Osteoblast (primary cell): ENCODE results near the gene DKK2. TPM values are rescaled to one million over a fixed set of nuclear protein-coding genes. Genes with fewer than 3 reads are reported as not detected.

Source experiments
- DNase-seq: peaks from one replicate; pipeline ENCODE4 v3.0.0; 2011; ENCODE audit warnings: low spot score, mixed read lengths; ENCODE audit not compliant: insufficient read length; ENCODE audit errors: missing footprints
- H2AFZ ChIP-seq: 2 replicates; pipeline ENCODE4 v1.6.0; 2011; ENCODE audit warnings: mild to moderate bottlenecking, low read length
- H3K27ac ChIP-seq: 2 replicates; pipeline ENCODE4 v1.5.1; 2011; ENCODE audit warnings: mild to moderate bottlenecking, low read depth, low read length, moderate library complexity
- H3K27me3 ChIP-seq: 2 replicates; pipeline ENCODE4 v1.6.0; 2012; ENCODE audit warnings: mild to moderate bottlenecking, control low read depth, inconsistent platforms, low read length, moderate library complexity; ENCODE audit not compliant: insufficient read depth
- H3K36me3 ChIP-seq: 2 replicates; pipeline ENCODE4 v1.5.1; 2011; ENCODE audit warnings: mild to moderate bottlenecking, low read length, control low read depth, moderate library complexity; ENCODE audit not compliant: insufficient read depth
- H3K4me1 ChIP-seq: 2 replicates; pipeline ENCODE4 v1.5.1; 2011; ENCODE audit warnings: mild to moderate bottlenecking, low read length, control low read depth, moderate library complexity; ENCODE audit not compliant: insufficient read depth
- H3K4me2 ChIP-seq: 2 replicates; pipeline ENCODE4 v1.6.0; 2011; ENCODE audit warnings: mild to moderate bottlenecking, low read length; ENCODE audit not compliant: insufficient read depth
- H3K4me3 ChIP-seq: fragments of 200-600 bp; sonication (generic); 3 replicates; pipeline ENCODE4 v1.5.1; 2012; ENCODE audit warnings: mild to moderate bottlenecking, low read length, inconsistent platforms; ENCODE audit not compliant: insufficient read depth
- H3K79me2 ChIP-seq: 2 replicates; pipeline ENCODE4 v1.6.0; 2012; ENCODE audit warnings: mild to moderate bottlenecking, low read length, control low read depth, inconsistent platforms; ENCODE audit not compliant: insufficient read depth
- H3K9me3 ChIP-seq: 2 replicates; pipeline ENCODE4 v1.5.1; 2011; ENCODE audit warnings: low read depth, low read length, control low read depth
- H4K20me1 ChIP-seq: 2 replicates; pipeline ENCODE4 v1.6.0; 2012; ENCODE audit warnings: mild to moderate bottlenecking, low read length, control low read depth; ENCODE audit not compliant: insufficient read depth
- total RNA-seq: library from RNA; depleted of rRNA; stranded (reverse); fragments of >200 nt; gene quantifications from 2 replicates; pipeline ENCODE4 v1.2.3, GENCODE V29; 2012
- TF ChIP-seq, protein P1 (sequence below): IDR thresholded peaks from 2 replicates; pipeline ENCODE4 v1.5.1; 2011; ENCODE audit warnings: mild to moderate bottlenecking, low read depth, low read length, moderate library complexity; ENCODE audit errors: extremely low read depth

Gene DKK2
- total RNA-seq, 1 donor, result not detected

GRCh38 chr4:106953036-106953705 is 82.9 kb downstream of the DKK2 start:
- Histone ChIP-seq H3K4me2 (no peak overlapping the region), H2AFZ (no peak overlapping the region), H3K36me3 (no peaks in the 10 kb centered on the region), H4K20me1 (no peaks in the 10 kb centered on the region), H3K9me3 (no peaks in the 10 kb centered on the region), H3K4me1 (no peaks in the 10 kb centered on the region), H3K27ac (no peak overlapping the region), H3K27me3 (no peaks in the 10 kb centered on the region), H3K4me3 (no peak overlapping the region), H3K79me2 (no peaks in the 10 kb centered on the region)
- no peak for DNase-seq
- TF ChIP-seq, protein P1, sequence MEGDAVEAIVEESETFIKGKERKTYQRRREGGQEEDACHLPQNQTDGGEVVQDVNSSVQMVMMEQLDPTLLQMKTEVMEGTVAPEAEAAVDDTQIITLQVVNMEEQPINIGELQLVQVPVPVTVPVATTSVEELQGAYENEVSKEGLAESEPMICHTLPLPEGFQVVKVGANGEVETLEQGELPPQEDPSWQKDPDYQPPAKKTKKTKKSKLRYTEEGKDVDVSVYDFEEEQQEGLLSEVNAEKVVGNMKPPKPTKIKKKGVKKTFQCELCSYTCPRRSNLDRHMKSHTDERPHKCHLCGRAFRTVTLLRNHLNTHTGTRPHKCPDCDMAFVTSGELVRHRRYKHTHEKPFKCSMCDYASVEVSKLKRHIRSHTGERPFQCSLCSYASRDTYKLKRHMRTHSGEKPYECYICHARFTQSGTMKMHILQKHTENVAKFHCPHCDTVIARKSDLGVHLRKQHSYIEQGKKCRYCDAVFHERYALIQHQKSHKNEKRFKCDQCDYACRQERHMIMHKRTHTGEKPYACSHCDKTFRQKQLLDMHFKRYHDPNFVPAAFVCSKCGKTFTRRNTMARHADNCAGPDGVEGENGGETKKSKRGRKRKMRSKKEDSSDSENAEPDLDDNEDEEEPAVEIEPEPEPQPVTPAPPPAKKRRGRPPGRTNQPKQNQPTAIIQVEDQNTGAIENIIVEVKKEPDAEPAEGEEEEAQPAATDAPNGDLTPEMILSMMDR, result no peak

DNA sequence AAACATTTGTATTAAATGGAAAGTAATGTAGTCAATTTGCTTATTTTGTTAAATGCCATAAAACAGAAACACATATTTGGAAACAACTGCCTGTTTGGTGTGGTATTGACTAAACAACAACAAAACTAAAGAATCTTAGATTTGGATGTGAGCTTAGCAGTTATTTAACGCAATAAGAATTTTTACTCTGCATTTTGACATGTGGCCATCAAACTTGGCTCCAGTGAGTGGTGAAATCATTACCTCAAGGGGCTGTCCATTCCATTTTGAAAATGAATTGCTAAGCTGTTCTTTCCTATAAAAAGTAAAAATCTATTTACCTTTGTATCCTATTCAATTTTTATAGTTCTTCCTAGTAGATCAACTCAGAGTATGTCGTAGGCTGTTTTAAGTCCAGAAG is 84.2 kb downstream of the DKK2 start:
- TF ChIP-seq, protein P1, result no peak
- no peak overlapping the region for H2AFZ ChIP-seq
- H3K4me1 ChIP-seq, result no peaks in the 10 kb centered on the region
- no peaks in the 10 kb centered on the region for H3K27me3 ChIP-seq
- DNase-seq, result no peak
- H3K4me2 ChIP-seq, result no peak overlapping the region
- no peaks in the 10 kb centered on the region for H3K36me3 ChIP-seq
- no peak overlapping the region for H3K27ac ChIP-seq
- no peaks in the 10 kb centered on the region for H3K9me3 ChIP-seq
- no peaks in the 10 kb centered on the region for H3K79me2 ChIP-seq
- no peak overlapping the region for H3K4me3 ChIP-seq
- no peaks in the 10 kb centered on the region for H4K20me1 ChIP-seq

DNA sequence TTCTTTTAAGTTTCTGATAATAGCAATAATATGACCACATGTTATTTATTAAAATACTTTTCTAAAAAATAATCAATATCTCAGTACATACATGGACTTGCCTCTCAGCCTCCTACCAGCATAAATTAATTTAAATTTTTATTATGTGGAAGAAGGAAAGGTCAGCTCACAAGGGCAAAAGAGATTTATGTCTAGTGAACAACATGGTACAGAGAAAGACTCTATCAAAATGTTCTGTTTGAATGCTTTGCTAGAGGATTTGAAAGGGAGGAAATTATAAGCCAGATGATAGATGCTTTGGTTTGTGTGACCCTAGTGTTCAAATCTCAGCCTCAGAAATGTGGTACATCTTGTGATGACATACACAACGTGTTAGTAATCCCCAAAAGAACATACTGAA is 94.3 kb downstream of the DKK2 start:
- DNase-seq, result no peak
- no peak overlapping the region for H3K27ac ChIP-seq
- TF ChIP-seq, protein P1, result no peak
- H4K20me1 ChIP-seq, result no peaks in the 10 kb centered on the region
- no peak overlapping the region for H3K4me3 ChIP-seq
- no peaks in the 10 kb centered on the region for H3K4me1 ChIP-seq
- no peaks in the 10 kb centered on the region for H3K79me2 ChIP-seq
- no peak overlapping the region for H2AFZ ChIP-seq
- no peaks in the 10 kb centered on the region for H3K36me3 ChIP-seq
- no peaks in the 10 kb centered on the region for H3K27me3 ChIP-seq
- H3K9me3 ChIP-seq, result no peaks in the 10 kb centered on the region
- no peak overlapping the region for H3K4me2 ChIP-seq

- DNase-seq, result no peak
- H3K79me2 ChIP-seq, result no peaks in the 10 kb centered on the region
- H3K9me3 ChIP-seq, result no peaks in the 10 kb centered on the region
- H3K27me3 ChIP-seq, result no peaks in the 10 kb centered on the region
- no peak overlapping the region for H3K4me2 ChIP-seq
- H3K36me3 ChIP-seq, result no peaks in the 10 kb centered on the region
- H4K20me1 ChIP-seq, result no peaks in the 10 kb centered on the region
- H3K4me3 ChIP-seq, result no peak overlapping the region
- no peak overlapping the region for H3K27ac ChIP-seq
- no peaks in the 10 kb centered on the region for H3K4me1 ChIP-seq
- no peak overlapping the region for H2AFZ ChIP-seq
- TF ChIP-seq, protein P1, result no peak
Measured at GRCh38 chr4:106930522-106930921, 105.6 kb downstream of the DKK2 start.
